NCI-H2081 (cell line): Measurements from ENCODE around the gene CTDSP2.
"Not testable (repeated sequence)": the region's sequence is repeated elsewhere in the genome, so short reads cannot be mapped to it uniquely, and the experiment has no call there.

Source experiments
- DNase-seq, 2 experiments: peaks; one replicate each; lab custom pipeline; 2025; lab: John Stamatoyannopoulos, UW

Gene CTDSP2

GRCh38 chr12:57846577-57847319 lies at the start of gene CTDSP2:
TSS of gene CTDSP2 (minus strand) at chr12:57846729. CDS start at chr12:57846435, 294 bp downstream.
- peak; percentile 97 to 98 for DNase-seq

- DNase-seq: peak in 1 of 2 experiments; percentile 17
Observed at GRCh38 chr12:57896115-57896433, 49.5 kb upstream of the CTDSP2 start.

GRCh38 chr12:57895389-57896114 lies 49.0 kb upstream of the CTDSP2 start:
- DNase-seq: no peak

GRCh38 chr12:57894399-57895292 lies 48.1 kb upstream of the CTDSP2 start:
- DNase-seq: peak; percentile 51 to 83

- peak; percentile 67 to 81 for DNase-seq
Observed at GRCh38 chr12:57893431-57894353, 47.2 kb upstream of the CTDSP2 start.

GRCh38 chr12:57892232-57892972 lies 45.9 kb upstream of the CTDSP2 start:
- DNase-seq: no peak

- no peak for DNase-seq
Observed at GRCh38 chr12:57891542-57892228, 45.2 kb upstream of the CTDSP2 start.

- peak in 1 of 2 experiments; percentile 25 for DNase-seq
Observed at GRCh38 chr12:57890191-57891115, 43.9 kb upstream of the CTDSP2 start.

GRCh38 chr12:57889500-57889989 lies 43.0 kb upstream of the CTDSP2 start:
- peak; percentile 29 to 70 for DNase-seq

GRCh38 chr12:57888409-57889157 lies 42.1 kb upstream of the CTDSP2 start:
- peak; percentile 93 to 98 for DNase-seq

- peak; percentile 67 to 83 for DNase-seq
Observed at GRCh38 chr12:57887631-57888408, 41.3 kb upstream of the CTDSP2 start.

- not testable (repeated sequence) for DNase-seq
Observed at GRCh38 chr12:57886964-57887363, 40.4 kb upstream of the CTDSP2 start.

- peak in 1 of 2 experiments; percentile 15 for DNase-seq
Observed at GRCh38 chr12:57886542-57886941, 40.0 kb upstream of the CTDSP2 start.

- no peak for DNase-seq
Observed at GRCh38 chr12:57885207-57885606, 38.7 kb upstream of the CTDSP2 start.

GRCh38 chr12:57883700-57884099 lies 37.2 kb upstream of the CTDSP2 start:
- no peak for DNase-seq

GRCh38 chr12:57883057-57883456 lies 36.5 kb upstream of the CTDSP2 start:
- no peak for DNase-seq

GRCh38 chr12:57882575-57882974 lies 36.0 kb upstream of the CTDSP2 start:
- DNase-seq: no peak
